Glomerular visceral epithelial cell (primary cell): Measurements from ENCODE around the gene SLC35G1.
A peak's percentile ranks its signal among the peaks of the same experiment; 100 is the strongest.

Experiments used
- DNase-seq: peaks from one replicate; pipeline ENCODE4 v3.0.0-alpha.2; 2016; ENCODE audit errors: extremely low spot score

Gene SLC35G1

GRCh38 chr10:93893646-93894515 is at the start of gene SLC35G1:
Gene SLC35G1, plus strand, starts transcription at chr10:93893978. Its CDS starts 56 bp downstream, at chr10:93894034.
- DNase-seq: peak; percentile 85

GRCh38 chr10:93844979-93845626 is 48.7 kb upstream of the SLC35G1 start:
- no peak for DNase-seq

- DNase-seq: no peak
Measured at GRCh38 chr10:93849593-93849992, 44.2 kb upstream of the SLC35G1 start.

GRCh38 chr10:93850031-93851015 is 43.5 kb upstream of the SLC35G1 start:
- DNase-seq: no peak

GRCh38 chr10:93851169-93851568 is 42.6 kb upstream of the SLC35G1 start:
- DNase-seq: no peak

- DNase-seq: no peak
Measured at GRCh38 chr10:93852476-93853095, 41.2 kb upstream of the SLC35G1 start.

- DNase-seq: no peak
Measured at GRCh38 chr10:93854975-93855374, 38.8 kb upstream of the SLC35G1 start.

- no peak for DNase-seq
Measured at GRCh38 chr10:93856349-93857145, 37.2 kb upstream of the SLC35G1 start.

GRCh38 chr10:93859049-93859655 is 34.6 kb upstream of the SLC35G1 start:
- DNase-seq: peak; percentile 10

GRCh38 chr10:93861825-93862224 is 32.0 kb upstream of the SLC35G1 start:
- DNase-seq: no peak

GRCh38 chr10:93865794-93866425 is 27.9 kb upstream of the SLC35G1 start:
- no peak for DNase-seq

GRCh38 chr10:93867525-93867924 is 26.3 kb upstream of the SLC35G1 start:
- DNase-seq: no peak

GRCh38 chr10:93871671-93872204 is 22.0 kb upstream of the SLC35G1 start:
- no peak for DNase-seq

- no peak for DNase-seq
Measured at GRCh38 chr10:93872375-93873158, 21.2 kb upstream of the SLC35G1 start.

- no peak for DNase-seq
Measured at GRCh38 chr10:93873420-93874115, 20.2 kb upstream of the SLC35G1 start.

GRCh38 chr10:93874309-93875031 is 19.3 kb upstream of the SLC35G1 start:
- no peak for DNase-seq

- DNase-seq: peak; percentile 22
Measured at GRCh38 chr10:93875032-93875358, 18.8 kb upstream of the SLC35G1 start.
